Calu3 (cell line): Measurements from ENCODE around the gene SLC11A2. TPM values are rescaled to one million over a fixed set of nuclear protein-coding genes. Genes with fewer than 3 reads are reported as not detected.
A peak's percentile ranks its signal among the peaks of the same experiment; 100 is the strongest.

Experiments
- BruUV-seq: library from RNA; stranded (reverse); fragments of 400-500 nt; replicated peaks from 2 replicates; lab custom pipeline; 2021; lab: Mats Ljungman, UMichigan
- CTCF ChIA-PET: fragments of 300-600 bp; sonication (Branson Sonifier 250); formaldehyde crosslinking; loops from one replicate; lab custom pipeline; 2022; ENCODE audit warnings: antibody characterized with exemption; lab: Charles Lee
- DNase-seq: peaks from one replicate; pipeline ENCODE4 v3.0.0; 2022
- H3K27ac Mint-ChIP-seq: one replicate; pipeline ENCODE4 v1.8.0; 2022; ENCODE audit warnings: mixed read lengths; ENCODE audit not compliant: unreplicated experiment
- H3K27me3 Mint-ChIP-seq: one replicate; pipeline ENCODE4 v1.8.0; 2022; ENCODE audit warnings: mixed read lengths; ENCODE audit not compliant: unreplicated experiment
- H3K36me3 Mint-ChIP-seq: one replicate; pipeline ENCODE4 v1.8.0; 2022; ENCODE audit warnings: mild to moderate bottlenecking, moderate library complexity, mixed read lengths; ENCODE audit not compliant: insufficient read depth, unreplicated experiment
- H3K4me1 Mint-ChIP-seq: one replicate; pipeline ENCODE4 v1.8.0; 2022; ENCODE audit warnings: mild to moderate bottlenecking, low read depth, mixed read lengths; ENCODE audit not compliant: unreplicated experiment
- H3K4me3 Mint-ChIP-seq: one replicate; pipeline ENCODE4 v1.8.0; 2022; ENCODE audit warnings: mild to moderate bottlenecking, low read depth, moderate library complexity, mixed read lengths; ENCODE audit not compliant: unreplicated experiment
- H3K9me3 Mint-ChIP-seq: one replicate; pipeline ENCODE4 v1.8.0; 2022; ENCODE audit warnings: low read depth, mixed read lengths; ENCODE audit not compliant: unreplicated experiment
- intact Hi-C: fragments of 100-400 bp; cut with micrococcal nuclease; formaldehyde crosslinking; loops from one replicate; pipeline ENCODE4 v1.10.0; 2022; ENCODE audit not compliant: unreplicated experiment
- total RNA-seq: library from RNA; stranded (reverse); gene quantifications from 2 replicates; pipeline ENCODE4 v1.2.3, GENCODE V29; 2022
- TF ChIP-seq, protein P1 (sequence below): fragments of 200-600 bp; IDR thresholded peaks from one replicate; pipeline ENCODE4 v1.8.0; 2022; ENCODE audit warnings: antibody characterized with exemption; ENCODE audit not compliant: unreplicated experiment

Gene SLC11A2
- total RNA-seq, 1 experiment from 2014 or later: 51.3 TPM

GRCh38 chr12:50981319-50982239 lies 44.6 kb downstream of the SLC11A2 start:
- TF ChIP-seq, protein P1, sequence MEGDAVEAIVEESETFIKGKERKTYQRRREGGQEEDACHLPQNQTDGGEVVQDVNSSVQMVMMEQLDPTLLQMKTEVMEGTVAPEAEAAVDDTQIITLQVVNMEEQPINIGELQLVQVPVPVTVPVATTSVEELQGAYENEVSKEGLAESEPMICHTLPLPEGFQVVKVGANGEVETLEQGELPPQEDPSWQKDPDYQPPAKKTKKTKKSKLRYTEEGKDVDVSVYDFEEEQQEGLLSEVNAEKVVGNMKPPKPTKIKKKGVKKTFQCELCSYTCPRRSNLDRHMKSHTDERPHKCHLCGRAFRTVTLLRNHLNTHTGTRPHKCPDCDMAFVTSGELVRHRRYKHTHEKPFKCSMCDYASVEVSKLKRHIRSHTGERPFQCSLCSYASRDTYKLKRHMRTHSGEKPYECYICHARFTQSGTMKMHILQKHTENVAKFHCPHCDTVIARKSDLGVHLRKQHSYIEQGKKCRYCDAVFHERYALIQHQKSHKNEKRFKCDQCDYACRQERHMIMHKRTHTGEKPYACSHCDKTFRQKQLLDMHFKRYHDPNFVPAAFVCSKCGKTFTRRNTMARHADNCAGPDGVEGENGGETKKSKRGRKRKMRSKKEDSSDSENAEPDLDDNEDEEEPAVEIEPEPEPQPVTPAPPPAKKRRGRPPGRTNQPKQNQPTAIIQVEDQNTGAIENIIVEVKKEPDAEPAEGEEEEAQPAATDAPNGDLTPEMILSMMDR: no peak
- BruUV-seq: no TSS peak
- Mint-ChIP-seq H3K36me3 (no peaks in the 10 kb centered on the region), H3K4me1 (no peaks in the 10 kb centered on the region), H3K27me3 (no peaks in the 10 kb centered on the region), H3K9me3 (no peaks in the 10 kb centered on the region), H3K4me3 (no peak overlapping the region), H3K27ac (no peak overlapping the region)
- CTCF ChIA-PET: no interaction called here
- intact Hi-C loops: no loop called here
- DNase-seq: no peak

- H3K9me3 Mint-ChIP-seq: no peaks in the 10 kb centered on the region
- no peak for DNase-seq
Observed at GRCh38 chr12:50980545-50980944, 45.6 kb downstream of the SLC11A2 start.

GRCh38 chr12:50979369-50980052 lies 46.7 kb downstream of the SLC11A2 start:
- DNase-seq: no peak
- H3K4me3 Mint-ChIP-seq: no peak overlapping the region
- no peaks in the 10 kb centered on the region for H3K27me3 Mint-ChIP-seq
- H3K9me3 Mint-ChIP-seq: no peaks in the 10 kb centered on the region
- TF ChIP-seq, protein P1: no peak
- BruUV-seq: no TSS peak
- H3K27ac Mint-ChIP-seq: no peak overlapping the region
- no peaks in the 10 kb centered on the region for H3K4me1 Mint-ChIP-seq
- H3K36me3 Mint-ChIP-seq: no peaks in the 10 kb centered on the region
- intact Hi-C loops: no loop called here
- CTCF ChIA-PET: no interaction called here

More at GRCh38 chr12:50980545-50980944, 45.6 kb downstream of the SLC11A2 start:
- no peak overlapping the region for H3K27ac Mint-ChIP-seq
- no peaks in the 10 kb centered on the region for H3K4me1 Mint-ChIP-seq
- no peak overlapping the region for H3K4me3 Mint-ChIP-seq
- TSS peak; percentile 23 for BruUV-seq
- TF ChIP-seq, protein P1: no peak
- intact Hi-C loops: no loop called here
- H3K27me3 Mint-ChIP-seq: no peaks in the 10 kb centered on the region
- CTCF ChIA-PET: no interaction called here
- H3K36me3 Mint-ChIP-seq: no peaks in the 10 kb centered on the region

GRCh38 chr12:50971946-50972345 lies 54.2 kb downstream of the SLC11A2 start:
- H3K4me1 Mint-ChIP-seq: no peaks in the 10 kb centered on the region
- no TSS peak for BruUV-seq
- no peak overlapping the region for H3K4me3 Mint-ChIP-seq
- H3K27ac Mint-ChIP-seq: no peak overlapping the region
- CTCF ChIA-PET: no interaction called here
- no peaks in the 10 kb centered on the region for H3K36me3 Mint-ChIP-seq
- H3K27me3 Mint-ChIP-seq: no peaks in the 10 kb centered on the region
- peaks cover 4% of the 10 kb centered on the region for H3K9me3 Mint-ChIP-seq
- intact Hi-C loops: no loop called here
- no peak for DNase-seq
- TF ChIP-seq, protein P1: no peak
